WTC11 (cell line): ENCODE measurements around the gene KLHL30. TPM values are rescaled to one million over a fixed set of nuclear protein-coding genes. Genes with fewer than 3 reads are reported as not detected.

Experiments
- ATAC-seq: fragments of 200-7000 bp; cut with Tn5 transposase; 2 replicates; pipeline ENCODE4 v1.10.0; 2021; ENCODE audit warnings: mild to moderate bottlenecking, moderate library complexity
- CTCF ChIA-PET: fragments of 300-600 bp; sonication (Branson Sonifier 250); formaldehyde crosslinking; loops from one replicate; lab custom pipeline; 2021; ENCODE audit warnings: antibody characterized with exemption; lab: Charles Lee
- POLR2A ChIA-PET: fragments of 350-600 bp; sonication (Branson Sonifier 250); formaldehyde crosslinking; loops from one replicate; lab custom pipeline; 2021; ENCODE audit warnings: antibody characterized with exemption; lab: Charles Lee
- DNase-seq: peaks from one replicate; pipeline ENCODE4 v3.0.0; 2021; ENCODE audit warnings: low spot score
- H3K27ac Mint-ChIP-seq: 2 replicates; pipeline ENCODE4 v1.8.0; 2021; ENCODE audit warnings: mixed read lengths
- H3K27me3 Mint-ChIP-seq: 2 replicates; pipeline ENCODE4 v1.8.0; 2021; ENCODE audit warnings: low read depth, mild to moderate bottlenecking, moderate library complexity, mixed read lengths
- H3K36me3 Mint-ChIP-seq: 2 replicates; pipeline ENCODE4 v1.8.0; 2021; ENCODE audit warnings: mixed read lengths
- H3K4me1 Mint-ChIP-seq: 2 replicates; pipeline ENCODE4 v1.8.0; 2022; ENCODE audit warnings: mixed read lengths
- H3K4me3 Mint-ChIP-seq: 2 replicates; pipeline ENCODE4 v1.8.0; 2021; ENCODE audit warnings: mild to moderate bottlenecking, moderate library complexity, mixed read lengths
- H3K9me3 Mint-ChIP-seq: 2 replicates; pipeline ENCODE4 v1.8.0; 2021; ENCODE audit warnings: mixed read lengths
- ATF6 ChIP-seq: sonication (generic); formaldehyde crosslinking; IDR thresholded peaks from 2 replicates; pipeline ENCODE4 v1.8.1; 2023; ENCODE audit warnings: mild to moderate bottlenecking, missing genetic modification reagents
- CREB1 ChIP-seq: sonication (generic); formaldehyde crosslinking; IDR thresholded peaks from 2 replicates; pipeline ENCODE4 v1.8.0; 2023; ENCODE audit warnings: mild to moderate bottlenecking, missing genetic modification reagents
- CREM ChIP-seq: sonication (generic); formaldehyde crosslinking; IDR thresholded peaks from 2 replicates; pipeline ENCODE4 v1.8.1; 2022; ENCODE audit warnings: mild to moderate bottlenecking, missing genetic modification reagents, moderate library complexity
- EMX1 ChIP-seq: fragments of 250-450 bp; sonication (Bioruptor Pico); IDR thresholded peaks from 2 replicates; pipeline ENCODE4 v1.8.0; 2021; ENCODE audit warnings: mild to moderate bottlenecking
- FOXK1 ChIP-seq: sonication (generic); formaldehyde crosslinking; IDR thresholded peaks from 2 replicates; pipeline ENCODE4 v1.8.0; 2022; ENCODE audit warnings: mild to moderate bottlenecking, moderate library complexity, missing genetic modification reagents
- FOXP1 ChIP-seq: sonication (generic); formaldehyde crosslinking; IDR thresholded peaks from 2 replicates; pipeline ENCODE4 v1.8.0; 2022; ENCODE audit warnings: missing genetic modification reagents, mild to moderate bottlenecking, moderate library complexity, borderline replicate concordance
- GTF2I ChIP-seq: fragments of 250-450 bp; sonication (Bioruptor Pico); conservative IDR thresholded peaks from 2 replicates; pipeline ENCODE4 v1.4.0; 2021; ENCODE audit warnings: mild to moderate bottlenecking
- HMGA2 ChIP-seq: fragments of 250-450 bp; sonication (Bioruptor Pico); IDR thresholded peaks from 2 replicates; pipeline ENCODE4 v1.4.0; 2021; ENCODE audit warnings: mild to moderate bottlenecking, moderate library complexity
- NFE2L1 ChIP-seq: sonication (generic); formaldehyde crosslinking; IDR thresholded peaks from 2 replicates; pipeline ENCODE4 v1.8.1; 2023; ENCODE audit warnings: missing genetic modification reagents
- NFYB ChIP-seq: sonication (generic); formaldehyde crosslinking; conservative IDR thresholded peaks from 2 replicates; pipeline ENCODE4 v1.8.0; 2022; ENCODE audit warnings: low read depth, missing genetic modification reagents
- SMAD3 ChIP-seq: sonication (generic); formaldehyde crosslinking; IDR thresholded peaks from 2 replicates; pipeline ENCODE4 v1.8.0; 2022; ENCODE audit warnings: missing genetic modification reagents, mild to moderate bottlenecking, borderline replicate concordance
- SOX15 ChIP-seq: fragments of 250-450 bp; sonication (Bioruptor Pico); IDR thresholded peaks from 2 replicates; pipeline ENCODE4 v1.9.0; 2021; ENCODE audit warnings: mild to moderate bottlenecking
- TCF7 ChIP-seq: sonication (generic); formaldehyde crosslinking; IDR thresholded peaks from 2 replicates; pipeline ENCODE4 v1.8.0; 2022; ENCODE audit warnings: mild to moderate bottlenecking, low read depth, missing genetic modification reagents, moderate library complexity
- ZNF138 ChIP-seq: sonication (generic); formaldehyde crosslinking; conservative IDR thresholded peaks from 2 replicates; pipeline ENCODE4 v1.8.1; 2022; ENCODE audit warnings: mild to moderate bottlenecking, moderate library complexity, missing genetic modification reagents
- ZNF232 ChIP-seq: sonication (generic); formaldehyde crosslinking; IDR thresholded peaks from 2 replicates; pipeline ENCODE4 v1.8.0; 2022; ENCODE audit warnings: mild to moderate bottlenecking, missing genetic modification reagents
- ZNF281 ChIP-seq: sonication (generic); formaldehyde crosslinking; IDR thresholded peaks from 2 replicates; pipeline ENCODE4 v1.8.0; 2023; ENCODE audit warnings: mild to moderate bottlenecking, missing genetic modification reagents
- ZNF317 ChIP-seq: sonication (generic); formaldehyde crosslinking; IDR thresholded peaks from 2 replicates; pipeline ENCODE4 v1.8.1; 2023; ENCODE audit warnings: low read depth, mild to moderate bottlenecking, moderate library complexity, missing genetic modification reagents, borderline replicate concordance
- ZNF671 ChIP-seq: fragments of 250-450 bp; sonication (Bioruptor Pico); IDR thresholded peaks from 2 replicates; pipeline ENCODE4 v1.8.0; 2021; ENCODE audit warnings: mild to moderate bottlenecking
- total RNA-seq: library from RNA; stranded (reverse); gene quantifications from 3 replicates; pipeline ENCODE4 v1.2.3, GENCODE V29; 2021
- TF ChIP-seq, protein P1 (sequence below): fragments of 250-450 bp; sonication (Bioruptor Pico); IDR thresholded peaks from 2 replicates; pipeline ENCODE4 v1.9.0; 2021; ENCODE audit warnings: mild to moderate bottlenecking
- TF ChIP-seq, protein P2 (sequence below): sonication (generic); formaldehyde crosslinking; conservative IDR thresholded peaks from 2 replicates; pipeline ENCODE4 v1.8.1; 2023; ENCODE audit warnings: mild to moderate bottlenecking, low read depth, missing genetic modification reagents, moderate library complexity

KLHL30 gene
- total RNA-seq, 1 experiment from 2014 or later: not detected

DNA sequence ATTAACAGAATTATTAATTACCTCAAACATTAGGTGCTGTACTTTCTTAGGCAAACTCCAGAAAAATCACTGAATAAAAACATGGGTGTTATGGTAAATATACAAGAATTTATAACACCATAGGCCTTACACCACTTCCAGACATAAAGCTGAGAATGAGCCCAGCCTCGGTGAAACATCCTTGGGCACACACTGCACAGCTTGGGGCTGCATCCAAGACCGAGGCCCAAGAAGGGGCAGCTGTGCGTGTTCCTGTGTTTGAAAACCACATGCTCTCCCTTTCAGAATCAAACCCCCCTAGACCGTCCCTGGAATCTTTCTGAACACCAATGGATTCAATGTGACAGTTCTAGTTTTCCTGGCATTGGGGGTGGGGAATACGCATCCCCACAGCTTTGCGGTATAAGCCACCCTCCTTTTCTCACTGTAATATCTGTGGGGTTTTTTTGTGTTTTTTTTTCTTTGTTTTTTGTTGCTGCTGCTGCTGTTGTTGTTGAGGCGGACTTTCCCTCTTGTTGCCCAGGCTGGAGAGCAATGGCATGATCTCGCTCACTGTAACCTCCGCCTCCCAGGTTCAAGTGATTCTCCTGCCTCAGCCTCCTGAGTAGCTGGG lies 33.2 kb downstream of the KLHL30 start:
- ChIA-PET CTCF (no interaction called here), POLR2A (no interaction called here)
- no peaks in the 10 kb centered on the region for H3K4me1 Mint-ChIP-seq
- no peak overlapping the region for H3K4me3 Mint-ChIP-seq
- DNase-seq: no peak
- H3K36me3 Mint-ChIP-seq: peaks cover 39% of the 10 kb centered on the region
- no peak overlapping the region for H3K27ac Mint-ChIP-seq
- no peaks in the 10 kb centered on the region for H3K9me3 Mint-ChIP-seq
- TF ChIP-seq ZNF671 (CRISPR knock-in tag): no peak
- no peak for TF ChIP-seq ZNF281
- TF ChIP-seq FOXK1: no peak
- TF ChIP-seq ZNF138 (CRISPR knock-in tag): no peak
- TF ChIP-seq, protein P1, sequence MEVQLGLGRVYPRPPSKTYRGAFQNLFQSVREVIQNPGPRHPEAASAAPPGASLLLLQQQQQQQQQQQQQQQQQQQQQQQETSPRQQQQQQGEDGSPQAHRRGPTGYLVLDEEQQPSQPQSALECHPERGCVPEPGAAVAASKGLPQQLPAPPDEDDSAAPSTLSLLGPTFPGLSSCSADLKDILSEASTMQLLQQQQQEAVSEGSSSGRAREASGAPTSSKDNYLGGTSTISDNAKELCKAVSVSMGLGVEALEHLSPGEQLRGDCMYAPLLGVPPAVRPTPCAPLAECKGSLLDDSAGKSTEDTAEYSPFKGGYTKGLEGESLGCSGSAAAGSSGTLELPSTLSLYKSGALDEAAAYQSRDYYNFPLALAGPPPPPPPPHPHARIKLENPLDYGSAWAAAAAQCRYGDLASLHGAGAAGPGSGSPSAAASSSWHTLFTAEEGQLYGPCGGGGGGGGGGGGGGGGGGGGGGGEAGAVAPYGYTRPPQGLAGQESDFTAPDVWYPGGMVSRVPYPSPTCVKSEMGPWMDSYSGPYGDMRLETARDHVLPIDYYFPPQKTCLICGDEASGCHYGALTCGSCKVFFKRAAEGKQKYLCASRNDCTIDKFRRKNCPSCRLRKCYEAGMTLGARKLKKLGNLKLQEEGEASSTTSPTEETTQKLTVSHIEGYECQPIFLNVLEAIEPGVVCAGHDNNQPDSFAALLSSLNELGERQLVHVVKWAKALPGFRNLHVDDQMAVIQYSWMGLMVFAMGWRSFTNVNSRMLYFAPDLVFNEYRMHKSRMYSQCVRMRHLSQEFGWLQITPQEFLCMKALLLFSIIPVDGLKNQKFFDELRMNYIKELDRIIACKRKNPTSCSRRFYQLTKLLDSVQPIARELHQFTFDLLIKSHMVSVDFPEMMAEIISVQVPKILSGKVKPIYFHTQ (CRISPR knock-in tag): no peak
- no peak for TF ChIP-seq ZNF232
- TF ChIP-seq NFE2L1 (CRISPR knock-in tag): no peak
- no peak for TF ChIP-seq HMGA2 (CRISPR knock-in tag)
- TF ChIP-seq EMX1 (CRISPR knock-in tag): no peak
- TF ChIP-seq, protein P2, sequence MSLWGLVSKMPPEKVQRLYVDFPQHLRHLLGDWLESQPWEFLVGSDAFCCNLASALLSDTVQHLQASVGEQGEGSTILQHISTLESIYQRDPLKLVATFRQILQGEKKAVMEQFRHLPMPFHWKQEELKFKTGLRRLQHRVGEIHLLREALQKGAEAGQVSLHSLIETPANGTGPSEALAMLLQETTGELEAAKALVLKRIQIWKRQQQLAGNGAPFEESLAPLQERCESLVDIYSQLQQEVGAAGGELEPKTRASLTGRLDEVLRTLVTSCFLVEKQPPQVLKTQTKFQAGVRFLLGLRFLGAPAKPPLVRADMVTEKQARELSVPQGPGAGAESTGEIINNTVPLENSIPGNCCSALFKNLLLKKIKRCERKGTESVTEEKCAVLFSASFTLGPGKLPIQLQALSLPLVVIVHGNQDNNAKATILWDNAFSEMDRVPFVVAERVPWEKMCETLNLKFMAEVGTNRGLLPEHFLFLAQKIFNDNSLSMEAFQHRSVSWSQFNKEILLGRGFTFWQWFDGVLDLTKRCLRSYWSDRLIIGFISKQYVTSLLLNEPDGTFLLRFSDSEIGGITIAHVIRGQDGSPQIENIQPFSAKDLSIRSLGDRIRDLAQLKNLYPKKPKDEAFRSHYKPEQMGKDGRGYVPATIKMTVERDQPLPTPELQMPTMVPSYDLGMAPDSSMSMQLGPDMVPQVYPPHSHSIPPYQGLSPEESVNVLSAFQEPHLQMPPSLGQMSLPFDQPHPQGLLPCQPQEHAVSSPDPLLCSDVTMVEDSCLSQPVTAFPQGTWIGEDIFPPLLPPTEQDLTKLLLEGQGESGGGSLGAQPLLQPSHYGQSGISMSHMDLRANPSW (CRISPR knock-in tag): no peak
- no peak for TF ChIP-seq CREM (CRISPR knock-in tag)
- TF ChIP-seq NFYB: no peak
- no peak for TF ChIP-seq SOX15 (CRISPR knock-in tag)
- TF ChIP-seq GTF2I (CRISPR knock-in tag): no peak
- TF ChIP-seq ZNF317 (CRISPR knock-in tag): no peak
- no peak for TF ChIP-seq TCF7 (CRISPR knock-in tag)
- TF ChIP-seq ATF6 (CRISPR knock-in tag): no peak
- TF ChIP-seq FOXP1: no peak
- no peak for TF ChIP-seq CREB1 (CRISPR knock-in tag)
- TF ChIP-seq SMAD3 (CRISPR knock-in tag): no peak
- no peaks in the 10 kb centered on the region for H3K27me3 Mint-ChIP-seq
- no peak for ATAC-seq
